GM12864 (cell line): ENCODE data around the gene ITGB1.
"Not testable (repeated sequence)": the region's sequence is repeated elsewhere in the genome, so short reads cannot be mapped to it uniquely, and the experiment has no call there.

Experiments
- DNase-seq: peaks from one replicate; pipeline ENCODE4 v3.0.0-alpha.2; 2011; ENCODE audit warnings: low read depth
- H3K4me3 ChIP-seq: 2 replicates; pipeline ENCODE4 v1.5.1; 2011; ENCODE audit warnings: mild to moderate bottlenecking, low read depth, low read length, control low read depth
- TF ChIP-seq, protein P1 (sequence below): IDR thresholded peaks from 2 replicates; pipeline ENCODE4 v1.5.1; 2011; ENCODE audit warnings: low read depth, mild to moderate bottlenecking, moderate library complexity, low read length, control low read depth, inconsistent platforms; ENCODE audit errors: missing control alignments

Gene ITGB1

DNA sequence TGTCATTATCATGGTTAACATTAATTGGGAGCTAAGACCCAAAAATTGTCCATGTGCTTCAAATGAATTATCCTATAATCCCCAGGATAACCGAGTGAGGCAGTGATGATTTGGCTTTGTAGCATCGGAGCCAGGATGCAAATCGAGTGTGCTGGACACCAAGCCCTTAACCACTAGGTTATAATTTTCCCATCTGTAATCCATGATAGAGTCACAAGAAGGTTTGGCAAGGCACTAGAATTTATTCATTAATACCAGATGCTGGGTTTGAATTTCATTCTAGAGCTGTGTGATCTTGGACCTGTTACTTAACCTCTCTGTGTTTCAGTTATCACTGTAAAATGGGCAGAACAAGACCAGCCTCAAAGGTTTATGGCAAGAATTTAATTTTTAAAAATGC, 21.0 kb upstream of the ITGB1 start:
- DNase-seq: no peak
- H3K4me3 ChIP-seq: no peak overlapping the region
- TF ChIP-seq, protein P1, sequence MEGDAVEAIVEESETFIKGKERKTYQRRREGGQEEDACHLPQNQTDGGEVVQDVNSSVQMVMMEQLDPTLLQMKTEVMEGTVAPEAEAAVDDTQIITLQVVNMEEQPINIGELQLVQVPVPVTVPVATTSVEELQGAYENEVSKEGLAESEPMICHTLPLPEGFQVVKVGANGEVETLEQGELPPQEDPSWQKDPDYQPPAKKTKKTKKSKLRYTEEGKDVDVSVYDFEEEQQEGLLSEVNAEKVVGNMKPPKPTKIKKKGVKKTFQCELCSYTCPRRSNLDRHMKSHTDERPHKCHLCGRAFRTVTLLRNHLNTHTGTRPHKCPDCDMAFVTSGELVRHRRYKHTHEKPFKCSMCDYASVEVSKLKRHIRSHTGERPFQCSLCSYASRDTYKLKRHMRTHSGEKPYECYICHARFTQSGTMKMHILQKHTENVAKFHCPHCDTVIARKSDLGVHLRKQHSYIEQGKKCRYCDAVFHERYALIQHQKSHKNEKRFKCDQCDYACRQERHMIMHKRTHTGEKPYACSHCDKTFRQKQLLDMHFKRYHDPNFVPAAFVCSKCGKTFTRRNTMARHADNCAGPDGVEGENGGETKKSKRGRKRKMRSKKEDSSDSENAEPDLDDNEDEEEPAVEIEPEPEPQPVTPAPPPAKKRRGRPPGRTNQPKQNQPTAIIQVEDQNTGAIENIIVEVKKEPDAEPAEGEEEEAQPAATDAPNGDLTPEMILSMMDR: no peak

DNA sequence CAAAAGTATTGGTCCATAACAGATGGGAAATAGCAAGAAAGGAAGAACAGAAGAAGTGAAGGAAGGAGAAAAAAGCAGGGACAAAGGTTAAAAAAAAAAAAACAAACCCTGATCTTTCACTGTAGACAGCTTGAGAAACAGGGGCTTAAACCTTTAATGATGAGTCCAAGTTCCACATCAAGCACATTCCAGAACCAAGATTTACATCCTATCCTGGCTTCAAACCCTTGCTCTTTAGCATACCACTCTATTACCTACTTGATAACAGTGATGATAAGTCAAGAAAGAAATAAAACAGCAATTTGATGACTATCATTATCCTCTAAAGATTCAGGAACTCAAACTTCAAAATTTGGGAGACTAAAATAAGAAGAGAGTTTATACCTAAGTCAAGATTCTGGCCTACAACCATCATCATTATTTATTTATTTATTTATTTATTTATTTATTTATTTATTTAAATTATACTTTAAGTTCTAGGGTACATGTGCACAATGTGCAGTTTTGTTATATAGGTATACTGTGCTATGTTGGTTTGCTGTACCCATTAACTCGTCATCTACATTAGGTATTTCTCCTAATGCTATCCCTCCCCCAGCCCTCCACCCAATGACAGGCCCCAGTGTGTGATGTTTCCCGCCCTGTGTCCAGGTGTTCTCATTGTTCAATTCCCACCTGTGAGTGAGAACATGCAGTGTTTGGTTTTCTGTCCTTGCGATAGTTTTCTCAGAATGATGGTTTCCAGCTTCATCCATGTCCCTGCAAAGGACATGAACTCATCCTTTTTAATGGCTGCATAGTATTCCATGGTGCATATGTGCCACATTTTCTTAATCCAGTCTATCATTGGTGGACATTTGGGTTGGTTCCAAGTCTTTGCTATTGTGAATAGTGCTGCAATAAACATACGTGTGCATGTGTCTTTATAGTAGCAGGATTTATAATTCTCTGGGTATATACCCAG, 20.1 kb upstream of the ITGB1 start:
- H3K4me3 ChIP-seq, DNase-seq: not testable (repeated sequence)

DNA sequence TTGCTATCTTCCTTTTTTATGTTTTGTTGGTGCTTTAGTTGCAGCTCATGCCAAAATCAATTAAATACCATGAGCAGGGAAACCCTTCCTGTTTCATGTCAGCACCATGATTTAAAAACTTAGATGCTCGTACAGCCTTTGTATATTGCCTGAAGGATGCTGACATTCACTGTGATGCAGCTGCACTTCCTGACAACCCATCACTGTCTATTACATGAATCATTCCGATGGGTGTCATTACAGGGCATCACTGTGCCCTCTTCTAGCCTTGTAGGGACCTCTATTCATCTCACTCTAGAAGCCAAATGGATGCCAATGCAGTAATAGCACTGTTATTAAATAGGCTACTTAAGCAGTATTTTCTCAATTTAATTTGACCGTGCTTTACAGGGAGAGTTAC, 18.3 kb upstream of the ITGB1 start:
- H3K4me3 ChIP-seq: no peak overlapping the region
- no peak for DNase-seq
- TF ChIP-seq, protein P1: no peak

DNA sequence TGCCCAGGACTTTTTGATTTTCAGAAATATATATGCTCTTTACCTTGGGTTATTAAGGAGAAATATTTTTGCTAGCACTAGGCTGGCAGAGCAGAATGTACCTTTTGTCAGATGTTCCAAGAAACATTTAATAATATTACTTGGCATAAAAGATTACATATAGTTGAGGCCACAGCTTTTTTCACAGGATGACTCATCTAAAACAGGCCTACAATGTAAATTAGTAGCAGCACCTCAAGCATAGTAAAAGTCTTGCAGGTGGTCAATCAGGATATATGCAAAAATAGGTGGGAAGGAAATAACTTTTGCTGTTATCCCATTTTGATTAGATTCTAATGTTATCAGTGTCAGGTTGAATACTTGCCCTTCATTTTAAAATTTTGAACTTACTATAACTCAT, 14.9 kb upstream of the ITGB1 start:
- no peak for DNase-seq
- no peak overlapping the region for H3K4me3 ChIP-seq
- TF ChIP-seq, protein P1: no peak

DNA sequence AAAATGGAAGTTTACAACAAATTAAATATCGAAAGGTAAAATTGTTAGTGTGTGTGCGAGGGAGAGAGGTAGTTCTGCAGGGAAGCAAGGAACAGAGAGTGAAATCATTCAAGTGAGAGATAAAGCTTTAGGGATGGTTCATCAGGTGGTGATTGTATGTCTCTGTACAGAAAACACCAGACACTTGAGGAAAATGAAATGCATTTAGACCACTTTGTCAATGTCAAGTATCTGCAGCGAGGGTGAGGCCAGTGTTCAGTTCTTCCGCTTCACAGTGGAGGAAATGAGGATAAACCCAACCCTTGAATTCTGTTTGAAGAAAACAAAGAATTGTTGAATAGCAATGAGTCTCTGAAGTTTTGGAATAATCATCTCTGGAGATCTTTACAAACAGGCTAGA, 14.4 kb upstream of the ITGB1 start:
- TF ChIP-seq, protein P1: no peak
- H3K4me3 ChIP-seq: no peak overlapping the region
- no peak for DNase-seq

DNA sequence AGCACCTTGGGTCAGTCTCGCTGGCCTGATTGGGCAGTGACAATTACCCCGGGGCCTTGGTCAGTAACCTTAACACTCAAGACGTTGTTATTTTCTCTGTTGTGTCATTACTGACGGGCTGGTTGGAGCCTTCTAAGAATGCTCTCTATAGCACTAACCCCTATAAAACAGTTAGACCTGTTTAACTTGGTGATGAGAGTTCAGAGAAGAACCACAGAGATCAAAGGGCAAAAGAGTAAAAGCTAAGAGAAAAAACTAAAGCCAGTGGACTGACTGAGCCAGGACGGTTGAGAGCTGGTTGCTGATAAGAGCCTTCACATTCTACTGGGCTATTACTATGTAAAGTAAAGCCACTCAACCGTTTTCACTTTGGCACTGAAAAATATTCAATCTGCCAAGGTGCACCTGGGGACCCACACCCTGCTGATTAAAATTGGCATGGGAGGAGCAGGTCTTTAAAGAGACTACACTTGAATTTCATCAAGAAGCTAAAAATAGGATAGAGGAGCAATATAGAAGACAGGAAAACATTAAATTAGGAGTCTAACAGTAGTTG, 13.6 kb upstream of the ITGB1 start:
- no peak overlapping the region for H3K4me3 ChIP-seq
- no peak for DNase-seq

DNA sequence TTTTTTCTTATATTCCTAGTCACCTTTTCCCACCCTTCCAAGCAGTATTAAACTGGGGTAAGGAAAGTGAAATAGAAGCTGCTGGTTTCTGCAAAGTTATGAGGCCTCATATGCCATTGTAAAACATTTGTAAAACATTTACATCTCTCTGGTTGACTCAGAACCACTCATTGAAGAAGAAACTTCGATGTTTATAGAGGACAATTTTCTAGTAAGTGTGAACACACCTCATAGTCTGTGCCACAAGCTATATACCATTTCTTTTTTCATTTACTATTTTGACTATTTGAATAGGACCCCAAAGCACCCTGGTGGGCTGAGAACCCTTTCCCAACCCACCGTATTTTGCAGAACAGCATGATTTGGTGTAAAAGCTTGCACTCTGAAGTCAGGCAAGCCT, 12.9 kb upstream of the ITGB1 start:
- H3K4me3 ChIP-seq: no peak overlapping the region
- no peak for DNase-seq
- TF ChIP-seq, protein P1: no peak

More for the DNA sequence above, 13.6 kb upstream of the ITGB1 start:
- TF ChIP-seq, protein P1: no peak
